Measurements from ENCODE around the gene CIZ1. TPM values are rescaled to one million over a fixed set of nuclear protein-coding genes. Genes with fewer than 3 reads are reported as not detected.

The CIZ1 gene
- total and polyA plus RNA-seq, 2 of the 13 experiments (the other 11 are each of a cell fraction or from before 2014, with no cell fraction given) = 30.6 to 50.3 TPM

GRCh38 chr9:128127990-128128835 is 63.2 kb downstream of the CIZ1 start (continued):
- TF ChIP-seq BCLAF1 (IDR thresholded peaks at IDR 0.05) (no peak), CTCF (CRISPR knock-in tag; IDR thresholded peaks at IDR 0.05) (no peak), JUN (CRISPR knock-in tag; IDR thresholded peaks at IDR 0.05) (no peak), NFRKB (IDR thresholded peaks at IDR 0.05) (no peak), TFDP1 (CRISPR knock-in tag; IDR thresholded peaks at IDR 0.05; ENCODE audit: borderline replicate concordance) (no peak), PHB2 (IDR thresholded peaks at IDR 0.05; ENCODE audit: partially characterized antibody) (no peak), ZNF7 (CRISPR knock-in tag; IDR thresholded peaks at IDR 0.05) (no peak), ZNF275 (CRISPR knock-in tag; IDR thresholded peaks at IDR 0.05; ENCODE audit: borderline replicate concordance) (no peak), ZNF276 (CRISPR knock-in tag; IDR thresholded peaks at IDR 0.05; ENCODE audit: low read depth) (peak; percentile 41; the same call in 1 of the 2 replicates), TARDBP (CRISPR knock-in tag; IDR thresholded peaks at IDR 0.05) (no peak), ZSCAN20 (CRISPR knock-in tag; IDR thresholded peaks at IDR 0.05; ENCODE audit: borderline replicate concordance) (no peak), MXD4 (CRISPR knock-in tag; IDR thresholded peaks at IDR 0.05) (peak; percentile 91), PBX2 (CRISPR knock-in tag; IDR thresholded peaks at IDR 0.05) (no peak), FOSL2 (CRISPR knock-in tag; IDR thresholded peaks at IDR 0.05) (no peak), HDAC2 (CRISPR knock-in tag; IDR thresholded peaks at IDR 0.05) (no peak; the same call in 1 of the 2 replicates), ZBTB43 (CRISPR knock-in tag; conservative IDR thresholded peaks at IDR 0.05) (no peak), ZNF883 (CRISPR knock-in tag; IDR thresholded peaks at IDR 0.05; ENCODE audit: not compliant biosample characterization) (no peak)

All from HepG2 (cell line).